HCT116 (cell line): ENCODE results near the gene LMAN1L. TPM values are rescaled to one million over a fixed set of nuclear protein-coding genes. Genes with fewer than 3 reads are reported as not detected.

Experiments used
- ATAC-seq: fragments of 200-7000 bp; cut with Tn5 transposase; 2 replicates; pipeline ENCODE4 v1.9.1; 2020; ENCODE audit warnings: mild to moderate bottlenecking, moderate library complexity
- BruUV-seq: library from RNA; stranded (reverse); fragments of 400-500 nt; replicated peaks from 2 replicates; lab custom pipeline; 2021; lab: Mats Ljungman, UMichigan
- CTCF ChIA-PET: fragments of 300-600 bp; sonication (Branson Sonifier 250); formaldehyde crosslinking; loops from one replicate; lab custom pipeline; 2021; ENCODE audit warnings: antibody characterized with exemption; lab: Charles Lee
- POLR2A ChIA-PET: fragments of 300-600, 350-600 bp; sonication (Branson Sonifier 250); formaldehyde crosslinking; loops from one replicate; lab custom pipeline; 2021; ENCODE audit warnings: antibody characterized with exemption; lab: Charles Lee
- RAD21 ChIA-PET, 2 experiments: fragments of 300-600 bp; sonication (Branson Sonifier 250); formaldehyde crosslinking; loops; one replicate each; lab custom pipeline; 2023; ENCODE audit warnings: low total read pairs in 2 of 2; ENCODE audit not compliant: uncharacterized antibody in 2 of 2, unreplicated experiment in 2 of 2, low non-redundant PET in 1 of 2; lab: Charles Lee
- DNase-seq: peaks from one replicate; pipeline ENCODE4 v3.0.0-alpha.2; 2010; ENCODE audit warnings: low read depth, low spot score
- H2AFZ ChIP-seq: fragments of 200-600 bp; shearing (Covaris generic), sonication (generic); 2 replicates; pipeline ENCODE4 v1.6.1; 2017; ENCODE audit warnings: low read depth, mixed run types, mixed read lengths, antibody characterized with exemption, low read length; ENCODE audit not compliant: poor library complexity, severe bottlenecking
- H3K27ac ChIP-seq: 2 replicates; pipeline ENCODE4 v1.5.1; 2012; ENCODE audit warnings: low read depth, low read length
- H3K27me3 ChIP-seq: fragments of 200-600 bp; sonication (generic); 2 replicates; pipeline ENCODE4 v1.6.1; 2016; ENCODE audit warnings: mixed run types, low read length, mixed read lengths; ENCODE audit not compliant: insufficient read depth
- H3K36me3 ChIP-seq, 2 experiments: fragments of 200-500 bp in 1 of 2; fragments of 200-600 bp in 1 of 2; sonication (Bioruptor generic) in 1 of 2; sonication (generic) in 1 of 2; 2 replicates each; pipeline versions ENCODE4 v1.5.1 to v1.6.1; 2014 to 2016; ENCODE audit warnings: low read length in 2 of 2, inconsistent platforms in 1 of 2, mixed read lengths in 1 of 2, mixed run types in 1 of 2; ENCODE audit not compliant: insufficient read depth in 2 of 2, control insufficient read depth in 1 of 2
- H3K4me1 ChIP-seq, 2 experiments: fragments of 200-600 bp in 1 of 2; sonication (generic) in 1 of 2; 2 replicates each; pipeline versions ENCODE4 v1.5.1 to v1.6.1; 2012 to 2017; ENCODE audit warnings: low read length in 2 of 2, inconsistent platforms in 1 of 2, mild to moderate bottlenecking in 1 of 2, mixed read lengths in 1 of 2, mixed run types in 1 of 2, moderate library complexity in 1 of 2; ENCODE audit not compliant: insufficient read depth in 2 of 2, control insufficient read depth in 1 of 2
- H3K4me2 ChIP-seq: fragments of 200-600 bp; sonication (generic); 2 replicates; pipeline ENCODE4 v1.6.1; 2017; ENCODE audit warnings: mixed run types, low read length, mixed read lengths
- H3K4me3 ChIP-seq, 2 experiments: fragments of 200-600 bp in 1 of 2; sonication (generic) in 1 of 2; replicated peaks in 1 of 2; 2 replicates each; pipeline ENCODE4 v1.5.1; 2011 to 2016; ENCODE audit warnings: low read length in 2 of 2, control low read depth in 1 of 2, low read depth in 1 of 2, mild to moderate bottlenecking in 1 of 2, mixed read lengths in 1 of 2, mixed run types in 1 of 2
- H3K79me2 ChIP-seq: fragments of 200-600 bp; sonication (generic); 2 replicates; pipeline ENCODE4 v1.6.1; 2017; ENCODE audit warnings: mild to moderate bottlenecking, mixed run types, low read length, moderate library complexity, mixed read lengths; ENCODE audit not compliant: insufficient read depth
- H3K9ac ChIP-seq: fragments of 200-600 bp; sonication (generic); 2 replicates; pipeline ENCODE4 v1.6.1; 2016; ENCODE audit warnings: low read length, mixed read lengths
- H3K9me2 ChIP-seq: fragments of 200-600 bp; sonication (generic), shearing (Covaris generic); 2 replicates; pipeline ENCODE4 v1.6.1; 2017; ENCODE audit warnings: mixed run types, mild to moderate bottlenecking, moderate library complexity; ENCODE audit not compliant: insufficient read depth
- H3K9me3 ChIP-seq, 2 experiments: fragments of 200-500 bp in 1 of 2; fragments of 200-600 bp in 1 of 2; sonication (Bioruptor generic) in 1 of 2; sonication (generic) in 1 of 2; 2 replicates each; pipeline ENCODE4 v1.6.1; 2014 to 2017; ENCODE audit warnings: low read length in 2 of 2, mixed read lengths in 2 of 2, inconsistent platforms in 1 of 2, low read depth in 1 of 2, mild to moderate bottlenecking in 1 of 2, mixed run types in 1 of 2, moderate library complexity in 1 of 2; ENCODE audit not compliant: control insufficient read depth in 1 of 2, insufficient read depth in 1 of 2
- H4K20me1 ChIP-seq: fragments of 200-600 bp; sonication (generic), shearing (Covaris generic); 2 replicates; pipeline ENCODE4 v1.6.1; 2017; ENCODE audit warnings: mixed run types, mild to moderate bottlenecking, moderate library complexity; ENCODE audit not compliant: insufficient read depth
- CEBPB ChIP-seq: IDR thresholded peaks from 2 replicates; pipeline ENCODE4 v1.6.1; 2012; ENCODE audit warnings: low read depth
- EGR1 ChIP-seq: IDR thresholded peaks from 2 replicates; pipeline ENCODE4 v1.6.1; 2012; ENCODE audit warnings: low read depth
- POLR2A ChIP-seq: IDR thresholded peaks from 2 replicates; pipeline ENCODE4 v1.7.0; 2011; ENCODE audit warnings: borderline replicate concordance; ENCODE audit not compliant: insufficient read depth, insufficient read length; ENCODE audit errors: extremely low read depth
- SIN3A ChIP-seq: IDR thresholded peaks from 2 replicates; pipeline ENCODE4 v1.6.1; 2012; ENCODE audit warnings: low read depth
- SRF ChIP-seq: IDR thresholded peaks from 2 replicates; pipeline ENCODE4 v1.6.1; 2012; ENCODE audit warnings: low read depth
- TCF7L2 ChIP-seq: IDR thresholded peaks from 2 replicates; pipeline ENCODE4 v1.7.0; 2011; ENCODE audit warnings: borderline replicate concordance, inconsistent platforms; ENCODE audit not compliant: insufficient read depth, insufficient read length; ENCODE audit errors: extremely low read depth
- YY1 ChIP-seq: IDR thresholded peaks from 2 replicates; pipeline ENCODE4 v1.6.1; 2011; ENCODE audit warnings: low read length, low read depth, moderate library complexity, mild to moderate bottlenecking; ENCODE audit not compliant: insufficient replicate concordance; ENCODE audit errors: extremely low read depth
- intact Hi-C: fragments of 100-400 bp; cut with micrococcal nuclease; formaldehyde crosslinking; loops from 2 replicates; pipeline ENCODE4 v1.10.0; 2022
- total RNA-seq: library from RNA; stranded (reverse); gene quantifications from one replicate; pipeline ENCODE4 v1.2.1, GENCODE V29; 2021; ENCODE audit not compliant: unreplicated experiment
- TF ChIP-seq, protein P1 (sequence below): IDR thresholded peaks from 2 replicates; pipeline ENCODE4 v1.6.1; 2012

The LMAN1L gene
- total RNA-seq, 1 experiment from 2014 or later, result 0.17 TPM

- Histone ChIP-seq H3K9me2 (no peaks in the 10 kb centered on the region), H3K36me3 (no peaks in the 10 kb centered on the region), H3K4me2 (peak overlapping the region; percentile 79), H3K27me3 (no peaks in the 10 kb centered on the region), H3K27ac (no peak overlapping the region), H3K4me3 (peak overlapping the region; percentile 22 to 36; a peak in 2 of 4 replicates), H3K9me3 (no peaks in the 10 kb centered on the region), H4K20me1 (no peaks in the 10 kb centered on the region), H3K79me2 (no peaks in the 10 kb centered on the region), H3K9ac (no peak overlapping the region), H3K4me1 (peaks cover 2 to 16% of the 10 kb centered on the region in 2 experiments; a peak in 3 of 4 replicates)
- BruUV-seq, result no TSS peak
- DNase-seq (no peak), ATAC-seq (peak; percentile 20)
- RAD21 ChIA-PET, result interaction anchor here (0.6 to 1.9 kb wide), 9 partner anchors 44 to 255 kb away, joined by 3 to 13 read pairs (median 4); no protein-coding TSS in a partner anchor
- TF ChIP-seq SIN3A, result no peak
- TF ChIP-seq, protein P1, sequence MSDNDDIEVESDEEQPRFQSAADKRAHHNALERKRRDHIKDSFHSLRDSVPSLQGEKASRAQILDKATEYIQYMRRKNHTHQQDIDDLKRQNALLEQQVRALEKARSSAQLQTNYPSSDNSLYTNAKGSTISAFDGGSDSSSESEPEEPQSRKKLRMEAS, result no peak
- no peak for TF ChIP-seq EGR1
- no peak for TF ChIP-seq POLR2A
- TF ChIP-seq YY1, result no peak
- no peak for TF ChIP-seq SRF
- TF ChIP-seq TCF7L2, result no peak
- TF ChIP-seq CEBPB, result no peak
- TF ChIP-seq, all 23 proteins: peak for 0
- ChIA-PET POLR2A (interaction anchor here (0.8 to 2.5 kb wide), 3 partner anchors 8 to 151 kb away, joined by 3 to 14 read pairs (median 6); no protein-coding TSS in a partner anchor), CTCF (interaction anchor here (0.8 to 6.1 kb wide), 24 partner anchors 9 to 457 kb away, joined by 3 to 258 read pairs (median 5); partner anchors contain the start of gene CYP1A1)
- peak overlapping the region; percentile 96 for H2AFZ ChIP-seq
- intact Hi-C loops, result loop anchor here (2.0 kb wide), 1 partner anchor 393 kb away; no protein-coding TSS in a partner anchor
Measured at GRCh38 chr15:74768099-74768770, 44.4 kb upstream of the LMAN1L start.
